K562 (cell line): ENCODE results near the gene DNASE2. TPM values are rescaled to one million over a fixed set of nuclear protein-coding genes. Genes with fewer than 3 reads are reported as not detected.
A peak's percentile ranks its signal among the peaks of the same experiment; 100 is the strongest.

Source experiments
- ATAC-seq: fragments of 200-7000 bp; cut with Tn5 transposase; 3 replicates; pipeline ENCODE4 v1.9.1; 2020; ENCODE audit warnings: moderate library complexity
- BruUV-seq: library from RNA; stranded (reverse); fragments of 400-500 nt; replicated peaks from 2 replicates; lab custom pipeline; 2021; lab: Mats Ljungman, UMichigan
- CTCF ChIA-PET: fragments of 300-600 bp; formaldehyde crosslinking; extraction: SDS; loops from one replicate; lab custom pipeline; 2021; ENCODE audit warnings: low intra/inter-chr PET ratio; lab: Yijun Ruan, JAX
- POLR2A ChIA-PET: fragments of 300-600, 350-650 bp; sonication (Branson Sonifier 250); formaldehyde crosslinking; extraction: SDS; loops from one replicate; lab custom pipeline; 2021; ENCODE audit warnings: antibody characterized with exemption, inconsistent platforms; lab: Yijun Ruan, JAX
- DNase-seq, 4 experiments: peaks; one replicate each; pipeline versions ENCODE4 v3.0.0 to v3.0.0-alpha.2; 2011 to 2018; ENCODE audit warnings: low spot score in 3 of 4, mixed read lengths in 3 of 4; ENCODE audit errors: extremely low read depth in 1 of 4
- FAIRE-seq: peaks from 2 replicates; lab custom pipeline; 2011; peaks lifted over from hg19 to GRCh38; lab: Jason Lieb, UNC
- H2AFZ ChIP-seq: 2 replicates; pipeline ENCODE4 v1.6.0; 2011; ENCODE audit warnings: low read depth, low read length, control low read depth, inconsistent platforms
- H3K27ac ChIP-seq: fragments of 200-600 bp; 3 replicates; pipeline ENCODE4 v1.8.0; 2011; ENCODE audit warnings: low read depth, mild to moderate bottlenecking, control low read depth, inconsistent platforms, low read length, moderate library complexity, mixed read lengths; ENCODE audit errors: extremely low read depth
- H3K27me3 ChIP-seq, 2 experiments: fragments of 300-600 bp in 1 of 2; 2 replicates in 1 of 2; 3 replicates in 1 of 2; pipeline versions ENCODE4 v1.6.0 to v1.8.0; 2011; ENCODE audit warnings: inconsistent platforms in 2 of 2, low read length in 2 of 2, mild to moderate bottlenecking in 1 of 2, mixed read lengths in 1 of 2, moderate library complexity in 1 of 2; ENCODE audit not compliant: control insufficient read depth in 2 of 2, insufficient read depth in 2 of 2
- H3K36me3 ChIP-seq: fragments of 300-600 bp; 3 replicates; pipeline ENCODE4 v1.8.0; 2011; ENCODE audit warnings: mild to moderate bottlenecking, low read length, inconsistent platforms; ENCODE audit not compliant: control insufficient read depth, insufficient read depth
- H3K4me1 ChIP-seq, 2 experiments: fragments of 200-600 bp in 1 of 2; replicated peaks in 1 of 2; 2 replicates in 1 of 2; 3 replicates in 1 of 2; pipeline versions ENCODE4 v1.5.1 to v1.8.0; 2011; ENCODE audit warnings: inconsistent platforms in 2 of 2, low read length in 2 of 2, mild to moderate bottlenecking in 1 of 2, mixed read lengths in 1 of 2, moderate library complexity in 1 of 2; ENCODE audit not compliant: control insufficient read depth in 2 of 2, insufficient read depth in 2 of 2
- H3K4me2 ChIP-seq: 2 replicates; pipeline ENCODE4 v1.6.1; 2011; ENCODE audit warnings: low read length, control low read depth, inconsistent platforms, mixed read lengths; ENCODE audit not compliant: insufficient read depth
- H3K4me3 ChIP-seq: fragments of 200-600 bp; sonication (generic), shearing (Covaris generic); 2 replicates; pipeline ENCODE4 v1.5.1; 2016; ENCODE audit warnings: control low read depth, inconsistent platforms
- H3K79me2 ChIP-seq: fragments of 200-600 bp; 3 replicates; pipeline ENCODE4 v1.8.0; 2011; ENCODE audit warnings: low read length, inconsistent platforms; ENCODE audit not compliant: control insufficient read depth, insufficient read depth
- H3K9ac ChIP-seq, 2 experiments: 2 replicates each; pipeline versions ENCODE4 v1.6.0 to v1.6.1; 2011; ENCODE audit warnings: low read depth in 2 of 2, low read length in 2 of 2, control low read depth in 1 of 2, inconsistent platforms in 1 of 2, mild to moderate bottlenecking in 1 of 2, mixed read lengths in 1 of 2; ENCODE audit not compliant: insufficient read depth in 1 of 2
- H3K9me1 ChIP-seq: one replicate; pipeline ENCODE4 v1.6.0; 2011; ENCODE audit warnings: inconsistent platforms, mild to moderate bottlenecking, low read length, moderate library complexity; ENCODE audit not compliant: control insufficient read depth, insufficient read depth
- H3K9me3 ChIP-seq: replicated peaks from 2 replicates; pipeline ENCODE4 v1.5.1; 2011; ENCODE audit warnings: low read depth, low read length, inconsistent platforms; ENCODE audit not compliant: control insufficient read depth, insufficient read depth
- H4K20me1 ChIP-seq: replicated peaks from 2 replicates; pipeline ENCODE4 v1.6.1; 2011; ENCODE audit warnings: low read length, inconsistent platforms, mixed read lengths; ENCODE audit not compliant: control insufficient read depth, insufficient read depth
- NR2F6 ChIP-seq: fragments of 450-650 bp; formaldehyde crosslinking; IDR thresholded peaks from 2 replicates; pipeline ENCODE4 v1.4.0; 2020; ENCODE audit warnings: mild to moderate bottlenecking
- ZNF175 ChIP-seq: fragments of 200-800 bp; sonication (Bioruptor generic); IDR thresholded peaks from 2 replicates; pipeline ENCODE4 v1.6.1; 2016; ENCODE audit warnings: low read depth, mild to moderate bottlenecking, missing genetic modification characterization, missing compliant biosample characterization
- ZNF263 ChIP-seq: sonication (generic); formaldehyde crosslinking; IDR thresholded peaks from 2 replicates; pipeline ENCODE4 v1.8.0; 2022; ENCODE audit warnings: mild to moderate bottlenecking, missing genetic modification reagents, borderline replicate concordance
- WGBS: fragments of 100-300 bp; shearing (Covaris generic); methylation state at CpG from one replicate; pipeline ENCODE4 v1.1.6; 2016; ENCODE audit warnings: low coverage, mixed read lengths; ENCODE audit not compliant: insufficient coverage; ENCODE audit errors: missing lambda C conversion rate; 5-methylcytosine and 5-hydroxymethylcytosine counted together
- in situ Hi-C: fragments of 300-500 bp; cut with MboI; formaldehyde crosslinking; loops from 4 replicates; pipeline ENCODE4 v1.15.0; 2018; ENCODE audit warnings: inconsistent platforms, mixed read lengths
- intact Hi-C: fragments of 100-400 bp; cut with micrococcal nuclease; formaldehyde crosslinking; loops from 2 replicates; pipeline ENCODE4 v1.14.2; 2022
- polyA plus RNA-seq, 8 experiments: library from polyadenylated mRNA; depleted of rRNA in 4 of 8; stranded (reverse) in 5 of 8; unstranded in 3 of 8; fragments of >200 nt; fragmentation: Nextera tagmentation in 2 of 8; fragmentation: Illumina TruSeq in 1 of 8; extraction: Ambion mirVana in 2 of 8; extraction: Trizol in 1 of 8; gene quantifications; 2 replicates each; pipeline versions ENCODE4 v1.2.1 to v1.2.3, GENCODE V29; 2011 to 2014; ENCODE audit warnings: inconsistent platforms in 1 of 8, missing spikeins in 1 of 8
- total RNA-seq, 7 experiments: library from RNA; depleted of rRNA in 6 of 7; stranded (reverse); fragments of >200 nt in 6 of 7; fragmentation: Illumina TruSeq in 2 of 7; extraction: Trizol in 2 of 7; gene quantifications; 2 replicates each; pipeline versions ENCODE4 v1.2.1 to v1.2.3, GENCODE V29; 2011 to 2021; ENCODE audit warnings: low replicate concordance in 1 of 7
- TF ChIP-seq, protein P1 (sequence below): sonication (generic); IDR thresholded peaks from 2 replicates; pipeline ENCODE4 v1.6.1; 2016
- TF ChIP-seq, protein P2 (sequence below): sonication (generic); formaldehyde crosslinking; IDR thresholded peaks from 2 replicates; pipeline ENCODE4 v1.8.0; 2022; ENCODE audit warnings: missing genetic modification reagents, mild to moderate bottlenecking, borderline replicate concordance

The DNASE2 gene
- total and polyA plus RNA-seq, 9 of the 15 experiments (the other 6 are each of a cell fraction or from before 2014, with no cell fraction given), result 4.4 to 27.0 (median 20.2) TPM

DNA sequence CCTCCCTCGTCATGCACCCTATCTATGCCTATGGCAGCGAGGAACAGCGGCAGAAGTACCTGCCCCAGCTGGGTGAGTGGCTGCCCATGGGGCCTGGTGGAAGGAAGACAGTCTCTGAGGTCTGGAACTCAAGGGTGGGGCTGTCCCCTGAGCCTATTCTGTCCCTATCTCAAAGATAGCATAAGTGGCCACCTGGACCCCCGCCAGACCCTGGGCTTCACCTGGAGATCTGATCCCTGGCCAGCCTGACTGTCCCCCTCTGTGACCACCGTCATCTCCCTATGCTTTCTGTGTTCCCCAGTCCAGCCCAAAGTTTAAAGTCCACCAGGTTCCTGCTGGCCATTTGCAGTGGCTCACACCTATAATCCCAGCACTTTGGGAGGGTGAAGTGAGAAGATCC lies 12.3 kb upstream of the DNASE2 start:
- DNase-seq, result no peak
- H4K20me1 ChIP-seq, result peaks cover 5% of the 10 kb centered on the region; the same call in 1 of the 2 replicates
- no peaks in the 10 kb centered on the region for H3K27me3 ChIP-seq
- no peak overlapping the region for H2AFZ ChIP-seq
- no peaks in the 10 kb centered on the region for H3K9me3 ChIP-seq
- peak overlapping the region in 1 of 2 experiments; percentile 65; a peak in 2 of 4 replicates for H3K9ac ChIP-seq
- H3K36me3 ChIP-seq, result peaks cover 52% of the 10 kb centered on the region; the same call in 2 of the 3 replicates
- BruUV-seq, result no TSS peak
- ATAC-seq, result no peak
- in situ Hi-C loops (no loop called here), intact Hi-C loops (no loop called here)
- POLR2A ChIA-PET, result interaction anchor here (0.6 to 1.2 kb wide), 4 partner anchors 9 to 49 kb away, joined by 3 to 8 read pairs (median 4); no protein-coding TSS in a partner anchor
- no peak overlapping the region for H3K4me2 ChIP-seq
- WGBS, result 93% methylated on average over 5 of the region's 5 CpGs
- CTCF ChIA-PET, result no interaction called here
- peaks cover 13% of the 10 kb centered on the region for H3K79me2 ChIP-seq
- no peak overlapping the region for H3K27ac ChIP-seq
- no peaks in the 10 kb centered on the region for H3K9me1 ChIP-seq
- TF ChIP-seq ZNF175 (CRISPR knock-in tag), result no peak
- TF ChIP-seq, protein P1, sequence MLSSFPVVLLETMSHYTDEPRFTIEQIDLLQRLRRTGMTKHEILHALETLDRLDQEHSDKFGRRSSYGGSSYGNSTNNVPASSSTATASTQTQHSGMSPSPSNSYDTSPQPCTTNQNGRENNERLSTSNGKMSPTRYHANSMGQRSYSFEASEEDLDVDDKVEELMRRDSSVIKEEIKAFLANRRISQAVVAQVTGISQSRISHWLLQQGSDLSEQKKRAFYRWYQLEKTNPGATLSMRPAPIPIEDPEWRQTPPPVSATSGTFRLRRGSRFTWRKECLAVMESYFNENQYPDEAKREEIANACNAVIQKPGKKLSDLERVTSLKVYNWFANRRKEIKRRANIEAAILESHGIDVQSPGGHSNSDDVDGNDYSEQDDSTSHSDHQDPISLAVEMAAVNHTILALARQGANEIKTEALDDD, result no peak
- no peak for TF ChIP-seq ZNF263
- TF ChIP-seq, protein P2, sequence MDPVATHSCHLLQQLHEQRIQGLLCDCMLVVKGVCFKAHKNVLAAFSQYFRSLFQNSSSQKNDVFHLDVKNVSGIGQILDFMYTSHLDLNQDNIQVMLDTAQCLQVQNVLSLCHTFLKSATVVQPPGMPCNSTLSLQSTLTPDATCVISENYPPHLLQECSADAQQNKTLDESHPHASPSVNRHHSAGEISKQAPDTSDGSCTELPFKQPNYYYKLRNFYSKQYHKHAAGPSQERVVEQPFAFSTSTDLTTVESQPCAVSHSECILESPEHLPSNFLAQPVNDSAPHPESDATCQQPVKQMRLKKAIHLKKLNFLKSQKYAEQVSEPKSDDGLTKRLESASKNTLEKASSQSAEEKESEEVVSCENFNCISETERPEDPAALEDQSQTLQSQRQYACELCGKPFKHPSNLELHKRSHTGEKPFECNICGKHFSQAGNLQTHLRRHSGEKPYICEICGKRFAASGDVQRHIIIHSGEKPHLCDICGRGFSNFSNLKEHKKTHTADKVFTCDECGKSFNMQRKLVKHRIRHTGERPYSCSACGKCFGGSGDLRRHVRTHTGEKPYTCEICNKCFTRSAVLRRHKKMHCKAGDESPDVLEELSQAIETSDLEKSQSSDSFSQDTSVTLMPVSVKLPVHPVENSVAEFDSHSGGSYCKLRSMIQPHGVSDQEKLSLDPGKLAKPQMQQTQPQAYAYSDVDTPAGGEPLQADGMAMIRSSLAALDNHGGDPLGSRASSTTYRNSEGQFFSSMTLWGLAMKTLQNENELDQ, result no peak
- no peak for TF ChIP-seq NR2F6
- FAIRE-seq, result no peak
- no peak overlapping the region for H3K4me3 ChIP-seq
- H3K4me1 ChIP-seq, result peaks cover 4 to 44% of the 10 kb centered on the region in 2 experiments; a peak in 4 of 5 replicates
